GM12878 (cell line): ENCODE data around the gene SUB1.

Experiments
- CREB1 ChIP-seq: IDR thresholded peaks from 2 replicates; pipeline ENCODE4 v1.6.1; 2012; ENCODE audit warnings: low read depth, mild to moderate bottlenecking, inconsistent platforms
- RAD51 ChIP-seq: fragments of 450-650 bp; IDR thresholded peaks from 2 replicates; pipeline ENCODE4 v1.6.1; 2016; ENCODE audit warnings: moderate library complexity, mild to moderate bottlenecking, inconsistent platforms

DNA sequence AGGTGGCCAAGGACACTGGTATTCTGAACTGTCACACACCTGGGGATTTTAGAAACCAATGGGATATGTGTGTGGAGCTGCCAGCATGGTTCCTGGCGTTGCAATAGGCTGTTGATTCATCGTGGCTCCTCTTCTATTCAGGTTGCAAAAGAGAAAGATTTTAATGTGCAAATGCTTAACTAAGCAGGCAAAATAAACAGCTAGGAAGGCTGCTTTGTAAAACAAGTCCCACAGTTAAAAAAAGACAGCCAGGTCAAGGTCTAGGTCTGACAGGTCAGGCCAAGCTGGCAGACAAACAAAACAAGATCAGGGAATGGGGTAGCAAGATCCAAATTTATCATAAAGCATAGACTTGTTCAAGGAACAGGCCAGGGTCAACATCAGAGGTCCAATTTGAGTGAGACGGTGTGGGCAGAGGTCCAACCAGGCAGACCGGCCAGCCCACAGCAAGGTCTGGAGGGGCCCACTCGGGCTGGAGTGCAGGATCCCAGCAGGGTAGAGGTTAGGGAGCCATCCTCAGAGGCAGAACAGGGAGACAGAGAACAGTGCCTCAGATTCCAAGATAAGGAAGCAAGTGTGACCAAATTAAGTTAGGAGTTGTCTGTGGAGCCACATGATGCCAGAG is 45.6 kb downstream of the SUB1 start:
- TF ChIP-seq CREB1, result no peak
- no peak for TF ChIP-seq RAD51
